SHP77 treated with DMSO at 0.1 percent for 48 hours (cell line): ENCODE measurements around the gene SSBP4.
A peak's percentile ranks its signal among the peaks of the same experiment; 100 is the strongest.

Experiments
- DNase-seq: peaks from one replicate; lab custom pipeline; 2025; lab: John Stamatoyannopoulos, UW

The SSBP4 gene

GRCh38 chr19:18468517-18468916 is 49.3 kb downstream of the SSBP4 start:
- no peak for DNase-seq

GRCh38 chr19:18469069-18469846 is 50.1 kb downstream of the SSBP4 start:
- peak; percentile 44 for DNase-seq

- no peak for DNase-seq
Measured at GRCh38 chr19:18470787-18471186, 51.6 kb downstream of the SSBP4 start.

- no peak for DNase-seq
Measured at GRCh38 chr19:18473003-18473705, 54.0 kb downstream of the SSBP4 start.

- no peak for DNase-seq
Measured at GRCh38 chr19:18473706-18474087, 54.5 kb downstream of the SSBP4 start.

- no peak for DNase-seq
Measured at GRCh38 chr19:18474366-18474887, 55.2 kb downstream of the SSBP4 start.

GRCh38 chr19:18475004-18475453 is 55.8 kb downstream of the SSBP4 start:
- no peak for DNase-seq

- peak; percentile 68 for DNase-seq
Measured at GRCh38 chr19:18475762-18476331, 56.6 kb downstream of the SSBP4 start.

GRCh38 chr19:18476507-18477041 is 57.4 kb downstream of the SSBP4 start:
- no peak for DNase-seq

- no peak for DNase-seq
Measured at GRCh38 chr19:18477042-18477779, 58.0 kb downstream of the SSBP4 start.

- DNase-seq: no peak
Measured at GRCh38 chr19:18477974-18478373, 58.8 kb downstream of the SSBP4 start.

- DNase-seq: peak; percentile 83
Measured at GRCh38 chr19:18478545-18479311, 59.5 kb downstream of the SSBP4 start.

GRCh38 chr19:18480006-18480691 is 61.0 kb downstream of the SSBP4 start:
- DNase-seq: peak; percentile 69

GRCh38 chr19:18481505-18482222 is 62.5 kb downstream of the SSBP4 start:
- DNase-seq: no peak

- DNase-seq: peak; percentile 68
Measured at GRCh38 chr19:18483119-18483890, 64.1 kb downstream of the SSBP4 start.
